ENCODE results near the gene EHD1. TPM values are rescaled to one million over a fixed set of nuclear protein-coding genes. Genes with fewer than 3 reads are reported as not detected.

EHD1 gene
- total and polyA plus RNA-seq, 9 of the 15 experiments (the other 6 are each of a cell fraction or from before 2014, with no cell fraction given) = 0.46 to 65.0 (median 16.4) TPM

DNA sequence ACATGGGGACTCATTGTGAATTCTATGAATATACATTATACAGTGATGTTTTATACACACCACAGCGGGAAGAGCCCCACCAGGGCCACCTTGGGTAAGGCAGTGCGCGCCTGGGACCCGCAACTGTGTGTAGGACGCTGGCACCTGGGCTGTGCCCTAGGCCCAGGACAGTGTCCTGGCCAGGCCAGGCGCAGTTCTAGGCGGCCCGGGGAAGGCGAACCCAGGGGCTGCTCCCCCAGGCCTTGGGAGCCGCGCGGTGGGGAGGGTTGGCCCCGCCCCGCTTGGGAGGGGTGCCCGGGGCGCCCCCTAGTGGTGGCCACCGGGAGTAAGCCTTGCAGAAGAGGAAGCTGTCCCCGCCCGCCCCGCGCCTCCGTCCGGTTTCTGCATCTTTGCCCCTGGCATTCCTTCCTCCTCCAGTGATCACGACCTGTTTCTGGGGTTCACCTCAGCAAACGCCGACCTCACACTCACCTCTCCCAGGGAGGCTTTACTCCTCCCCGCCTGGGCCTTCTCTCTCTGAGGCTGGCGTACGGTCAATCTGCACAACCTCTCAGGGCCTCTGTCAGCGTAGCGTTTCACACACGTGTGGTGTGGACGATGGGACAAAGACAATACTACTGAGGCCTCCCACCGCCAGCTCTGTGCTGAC, 9.5 kb upstream of the EHD1 start (continued):
- TF ChIP-seq FIP1L1 (IDR thresholded peaks at IDR 0.05; ENCODE audit: low read depth, low read length, poor library complexity, severe bottlenecking) (peak; percentile 84), ZNF134 (CRISPR knock-in tag; conservative IDR thresholded peaks at IDR 0.05) (no peak), PYGO2 (tag; IDR thresholded peaks at IDR 0.05) (no peak), ZNF253 (CRISPR knock-in tag; conservative IDR thresholded peaks at IDR 0.05) (no peak), TAF1 (IDR thresholded peaks at IDR 0.05; ENCODE audit: control insufficient read depth, extremely low read depth, insufficient read depth, low read length, severe bottlenecking) (peak; percentile 53), ZSCAN29 (IDR thresholded peaks at IDR 0.05) (0 out of 2 replicates have a peak, but pooled peaks have one; percentile 51), L3MBTL2 (IDR thresholded peaks at IDR 0.05) (peak; percentile 73), NCOR1 (IDR thresholded peaks at IDR 0.05) (no peak), NFYB (IDR thresholded peaks at IDR 0.05; ENCODE audit: extremely low read depth, insufficient read length) (no peak), FOXM1 (IDR thresholded peaks at IDR 0.05; ENCODE audit: low read depth) (no peak), FOXM1 (CRISPR knock-in tag; IDR thresholded peaks at IDR 0.05; ENCODE audit: low read depth) (no peak), CCNT2 (IDR thresholded peaks at IDR 0.05; ENCODE audit: borderline replicate concordance, extremely low read depth, insufficient read length, low read depth, low read length) (peak; percentile 84), ZNF24 (IDR thresholded peaks at IDR 0.05) (peak; percentile 18; the same call in 1 of the 2 replicates), ASH1L (IDR thresholded peaks at IDR 0.05; ENCODE audit: borderline replicate concordance, low read depth, partially characterized antibody) (no peak), RBM34 (IDR thresholded peaks at IDR 0.05; ENCODE audit: borderline replicate concordance, insufficient read depth, low read length) (no peak), ZBTB17 (CRISPR knock-in tag; IDR thresholded peaks at IDR 0.05) (0 out of 2 replicates have a peak, but pooled peaks have one; percentile 38)
- TF ChIP-seq, protein P1, sequence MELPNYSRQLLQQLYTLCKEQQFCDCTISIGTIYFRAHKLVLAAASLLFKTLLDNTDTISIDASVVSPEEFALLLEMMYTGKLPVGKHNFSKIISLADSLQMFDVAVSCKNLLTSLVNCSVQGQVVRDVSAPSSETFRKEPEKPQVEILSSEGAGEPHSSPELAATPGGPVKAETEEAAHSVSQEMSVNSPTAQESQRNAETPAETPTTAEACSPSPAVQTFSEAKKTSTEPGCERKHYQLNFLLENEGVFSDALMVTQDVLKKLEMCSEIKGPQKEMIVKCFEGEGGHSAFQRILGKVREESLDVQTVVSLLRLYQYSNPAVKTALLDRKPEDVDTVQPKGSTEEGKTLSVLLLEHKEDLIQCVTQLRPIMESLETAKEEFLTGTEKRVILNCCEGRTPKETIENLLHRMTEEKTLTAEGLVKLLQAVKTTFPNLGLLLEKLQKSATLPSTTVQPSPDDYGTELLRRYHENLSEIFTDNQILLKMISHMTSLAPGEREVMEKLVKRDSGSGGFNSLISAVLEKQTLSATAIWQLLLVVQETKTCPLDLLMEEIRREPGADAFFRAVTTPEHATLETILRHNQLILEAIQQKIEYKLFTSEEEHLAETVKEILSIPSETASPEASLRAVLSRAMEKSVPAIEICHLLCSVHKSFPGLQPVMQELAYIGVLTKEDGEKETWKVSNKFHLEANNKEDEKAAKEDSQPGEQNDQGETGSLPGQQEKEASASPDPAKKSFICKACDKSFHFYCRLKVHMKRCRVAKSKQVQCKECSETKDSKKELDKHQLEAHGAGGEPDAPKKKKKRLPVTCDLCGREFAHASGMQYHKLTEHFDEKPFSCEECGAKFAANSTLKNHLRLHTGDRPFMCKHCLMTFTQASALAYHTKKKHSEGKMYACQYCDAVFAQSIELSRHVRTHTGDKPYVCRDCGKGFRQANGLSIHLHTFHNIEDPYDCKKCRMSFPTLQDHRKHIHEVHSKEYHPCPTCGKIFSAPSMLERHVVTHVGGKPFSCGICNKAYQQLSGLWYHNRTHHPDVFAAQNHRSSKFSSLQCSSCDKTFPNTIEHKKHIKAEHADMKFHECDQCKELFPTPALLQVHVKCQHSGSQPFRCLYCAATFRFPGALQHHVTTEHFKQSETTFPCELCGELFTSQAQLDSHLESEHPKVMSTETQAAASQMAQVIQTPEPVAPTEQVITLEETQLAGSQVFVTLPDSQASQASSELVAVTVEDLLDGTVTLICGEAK (IDR thresholded peaks at IDR 0.05) = peak; percentile 65
- TF ChIP-seq, protein P1 (CRISPR knock-in tag; IDR thresholded peaks at IDR 0.05) = no peak
- TF ChIP-seq, protein P2, sequence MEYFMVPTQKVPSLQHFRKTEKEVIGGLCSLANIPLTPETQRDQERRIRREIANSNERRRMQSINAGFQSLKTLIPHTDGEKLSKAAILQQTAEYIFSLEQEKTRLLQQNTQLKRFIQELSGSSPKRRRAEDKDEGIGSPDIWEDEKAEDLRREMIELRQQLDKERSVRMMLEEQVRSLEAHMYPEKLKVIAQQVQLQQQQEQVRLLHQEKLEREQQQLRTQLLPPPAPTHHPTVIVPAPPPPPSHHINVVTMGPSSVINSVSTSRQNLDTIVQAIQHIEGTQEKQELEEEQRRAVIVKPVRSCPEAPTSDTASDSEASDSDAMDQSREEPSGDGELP (CRISPR knock-in tag; IDR thresholded peaks at IDR 0.05; ENCODE audit: borderline replicate concordance) = peak; percentile 79

Measured in K562 (cell line).